ENCODE data around the gene POU6F2.

The POU6F2 gene

GRCh38 chr7:39198556-39198955 is 220.8 kb downstream of the POU6F2 start:
- no peak for DNase-seq

- DNase-seq, result no peak
Observed at GRCh38 chr7:39199006-39199405, 221.3 kb downstream of the POU6F2 start.

- no peak for DNase-seq
Observed at GRCh38 chr7:39199951-39200350, 222.2 kb downstream of the POU6F2 start.

GRCh38 chr7:39202041-39202440 is 224.3 kb downstream of the POU6F2 start:
- DNase-seq, result no peak

GRCh38 chr7:39210362-39210761 is 232.7 kb downstream of the POU6F2 start:
- no peak for DNase-seq

GRCh38 chr7:39211581-39211980 is 233.9 kb downstream of the POU6F2 start:
- DNase-seq, result no peak

- DNase-seq, result no peak
Observed at GRCh38 chr7:39212876-39213275, 235.2 kb downstream of the POU6F2 start.

GRCh38 chr7:39217783-39218182 is 240.1 kb downstream of the POU6F2 start:
- DNase-seq, result no peak

GRCh38 chr7:39219869-39220268 is 242.2 kb downstream of the POU6F2 start:
- no peak for DNase-seq

- DNase-seq, result no peak
Observed at GRCh38 chr7:39221901-39222300, 244.2 kb downstream of the POU6F2 start.

- no peak for DNase-seq
Observed at GRCh38 chr7:39228946-39229345, 251.2 kb downstream of the POU6F2 start.

- DNase-seq, result no peak
Observed at GRCh38 chr7:39233851-39234529, 256.3 kb downstream of the POU6F2 start.

- DNase-seq, result no peak
Observed at GRCh38 chr7:39238234-39238869, 260.6 kb downstream of the POU6F2 start.

- no peak for DNase-seq
Observed at GRCh38 chr7:39240864-39241263, 263.2 kb downstream of the POU6F2 start.

GRCh38 chr7:39247576-39247975 is 269.9 kb downstream of the POU6F2 start:
- no peak for DNase-seq

- DNase-seq, result no peak
Observed at GRCh38 chr7:39248041-39248691, 270.5 kb downstream of the POU6F2 start.

GRCh38 chr7:39248692-39249090 is 271.0 kb downstream of the POU6F2 start:
- no peak for DNase-seq

GRCh38 chr7:39249635-39250152 is 272.0 kb downstream of the POU6F2 start:
- no peak for DNase-seq

GRCh38 chr7:39252916-39253315 is 275.2 kb downstream of the POU6F2 start:
- no peak for DNase-seq

- no peak for DNase-seq
Observed at GRCh38 chr7:39259391-39260003, 281.8 kb downstream of the POU6F2 start.

GRCh38 chr7:39260279-39260844 is 282.7 kb downstream of the POU6F2 start:
- DNase-seq, result no peak

GRCh38 chr7:39261771-39262170 is 284.1 kb downstream of the POU6F2 start:
- DNase-seq, result no peak
